ENCODE results near the gene BRD9. TPM values are rescaled to one million over a fixed set of nuclear protein-coding genes. Genes with fewer than 3 reads are reported as not detected.

The BRD9 gene
- total RNA-seq, 4 donors from 2014 or later: 29.6 to 91.3 (median 37.9) TPM

GRCh38 chr5:893711-894110 is 1.1 kb upstream of the BRD9 start:
- in situ Hi-C loops (cut with MboI; ENCODE audit: low pct_ligation_motif_present in 1 of 4, low pct_unique_long_range_greater_than_20kb in 1 of 4, low sequenced_read_pairs in 3 of 4) (no loop called here), intact Hi-C loops (cut with DNase I; ENCODE audit: low total_unique reads) (no loop called here)
- TF ChIP-seq, protein P1, sequence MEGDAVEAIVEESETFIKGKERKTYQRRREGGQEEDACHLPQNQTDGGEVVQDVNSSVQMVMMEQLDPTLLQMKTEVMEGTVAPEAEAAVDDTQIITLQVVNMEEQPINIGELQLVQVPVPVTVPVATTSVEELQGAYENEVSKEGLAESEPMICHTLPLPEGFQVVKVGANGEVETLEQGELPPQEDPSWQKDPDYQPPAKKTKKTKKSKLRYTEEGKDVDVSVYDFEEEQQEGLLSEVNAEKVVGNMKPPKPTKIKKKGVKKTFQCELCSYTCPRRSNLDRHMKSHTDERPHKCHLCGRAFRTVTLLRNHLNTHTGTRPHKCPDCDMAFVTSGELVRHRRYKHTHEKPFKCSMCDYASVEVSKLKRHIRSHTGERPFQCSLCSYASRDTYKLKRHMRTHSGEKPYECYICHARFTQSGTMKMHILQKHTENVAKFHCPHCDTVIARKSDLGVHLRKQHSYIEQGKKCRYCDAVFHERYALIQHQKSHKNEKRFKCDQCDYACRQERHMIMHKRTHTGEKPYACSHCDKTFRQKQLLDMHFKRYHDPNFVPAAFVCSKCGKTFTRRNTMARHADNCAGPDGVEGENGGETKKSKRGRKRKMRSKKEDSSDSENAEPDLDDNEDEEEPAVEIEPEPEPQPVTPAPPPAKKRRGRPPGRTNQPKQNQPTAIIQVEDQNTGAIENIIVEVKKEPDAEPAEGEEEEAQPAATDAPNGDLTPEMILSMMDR (IDR thresholded peaks at IDR 0.05): no peak
- TF ChIP-seq EP300 (IDR thresholded peaks at IDR 0.05; ENCODE audit: low read depth): no peak
- no peak for TF ChIP-seq POLR2A (IDR thresholded peaks at IDR 0.05)
- TF ChIP-seq POLR2AphosphoS5 (IDR thresholded peaks at IDR 0.05): no peak
- 58% methylated on average over 9 of the region's 9 CpGs; no CpG with 5 or more reads in 1 of the 2 donors for WGBS, 2 donors (ENCODE audit: low coverage in 1 of 2)
- Histone ChIP-seq H3K27ac (no peak overlapping the region), H3K4me1 (peaks cover 7 to 27% (median 18%) of the 10 kb centered on the region in 4 donors), H3K36me3 (peaks cover 0 to 8% (median 1%) of the 10 kb centered on the region in 4 donors), H3K4me3 (peak overlapping the region in 2 of 4 donors; percentile 67 to 79), H3K27me3 (no peaks in the 10 kb centered on the region), H3K9me3 (no peaks in the 10 kb centered on the region)
- DNase-seq: no peak

GRCh38 chr5:893137-893506 is 521 bp upstream of the BRD9 start:
- H3K27ac ChIP-seq: peak overlapping the region in 2 of 4 donors; percentile 86 to 90
- in situ Hi-C loops (cut with MboI; ENCODE audit: low pct_ligation_motif_present in 1 of 4, low pct_unique_long_range_greater_than_20kb in 1 of 4, low sequenced_read_pairs in 3 of 4): no loop called here
- H3K4me1 ChIP-seq: peaks cover 7 to 27% (median 18%) of the 10 kb centered on the region in 4 donors
- no peaks in the 10 kb centered on the region for H3K27me3 ChIP-seq
- WGBS, 2 donors (ENCODE audit: low coverage in 1 of 2): 0% methylated on average over 31 of the region's 31 CpGs; no CpG with 5 or more reads in 1 of the 2 donors
- no peaks in the 10 kb centered on the region for H3K9me3 ChIP-seq
- intact Hi-C loops (cut with DNase I; ENCODE audit: low total_unique reads): no loop called here
- H3K4me3 ChIP-seq: peak overlapping the region; percentile 45 to 79 (median 63)
- TF ChIP-seq EP300 (IDR thresholded peaks at IDR 0.05; ENCODE audit: low read depth) (no peak), POLR2A (IDR thresholded peaks at IDR 0.05) (no peak), POLR2AphosphoS5 (IDR thresholded peaks at IDR 0.05) (no peak)
- TF ChIP-seq, protein P1 (IDR thresholded peaks at IDR 0.05): no peak
- H3K36me3 ChIP-seq: peaks cover 0 to 14% (median 4%) of the 10 kb centered on the region in 4 donors
- no peak for DNase-seq

- peaks cover 7 to 27% (median 18%) of the 10 kb centered on the region in 4 donors for H3K4me1 ChIP-seq
- TF ChIP-seq EP300 (IDR thresholded peaks at IDR 0.05; ENCODE audit: low read depth) (no peak), POLR2A (IDR thresholded peaks at IDR 0.05) (no peak), POLR2AphosphoS5 (IDR thresholded peaks at IDR 0.05) (no peak)
- TF ChIP-seq, protein P1 (IDR thresholded peaks at IDR 0.05): no peak
- H3K27me3 ChIP-seq: no peaks in the 10 kb centered on the region
- in situ Hi-C loops (cut with MboI; ENCODE audit: low pct_ligation_motif_present in 1 of 4, low pct_unique_long_range_greater_than_20kb in 1 of 4, low sequenced_read_pairs in 3 of 4): no loop called here
- H3K36me3 ChIP-seq: peaks cover 0 to 26% (median 10%) of the 10 kb centered on the region in 4 donors
- peak overlapping the region; percentile 86 to 90 (median 90) for H3K27ac ChIP-seq
- intact Hi-C loops (cut with DNase I; ENCODE audit: low total_unique reads): no loop called here
- peak overlapping the region; percentile 59 to 86 (median 73) for H3K4me3 ChIP-seq
- peak; percentile 29 for DNase-seq
- H3K9me3 ChIP-seq: no peaks in the 10 kb centered on the region
- WGBS, 2 donors (ENCODE audit: low coverage in 1 of 2): 14% methylated on average over 25 of the region's 25 CpGs; no CpG with 5 or more reads in 1 of the 2 donors
Observed at GRCh38 chr5:891837-892393, 686 bp downstream of the BRD9 start.

DNA sequence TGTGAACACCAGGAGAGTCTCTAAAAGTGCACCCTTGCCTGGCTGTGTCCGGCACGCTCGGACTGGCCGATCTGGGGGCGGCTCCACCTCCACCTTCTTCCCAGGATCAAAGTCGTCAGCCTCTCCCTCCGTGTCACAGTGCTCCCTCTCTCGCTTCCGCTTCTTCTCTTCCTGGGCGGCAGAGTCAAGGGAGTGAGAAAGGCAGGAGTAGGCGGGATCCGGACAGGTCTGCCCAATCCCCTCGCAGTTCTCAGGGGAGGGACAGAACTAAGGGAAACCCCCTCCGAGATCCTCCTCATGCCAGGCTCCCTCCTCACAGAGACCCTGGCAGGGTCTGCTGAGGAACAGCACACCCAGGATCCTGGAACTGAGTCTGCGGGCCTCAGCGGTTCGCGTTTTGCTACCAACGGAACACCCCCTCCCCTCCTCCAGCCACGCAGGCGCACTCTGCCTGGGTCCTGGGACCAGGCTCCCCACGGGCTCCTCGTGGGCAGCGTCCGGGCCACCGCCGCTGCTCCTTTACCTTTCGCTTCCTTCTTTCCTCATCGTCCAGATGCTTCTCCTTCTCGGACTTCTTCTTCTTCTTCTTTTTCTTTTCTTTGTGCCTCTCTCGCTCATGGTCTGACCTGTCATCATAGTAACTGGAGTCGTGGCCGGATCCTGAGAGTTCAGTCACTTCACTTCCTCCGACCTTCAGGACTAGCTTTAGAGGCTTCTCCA is 1.3 kb downstream of the BRD9 start:
- H3K27ac ChIP-seq: peak overlapping the region; percentile 86 to 90 (median 90)
- H3K4me1 ChIP-seq: peaks cover 7 to 27% (median 18%) of the 10 kb centered on the region in 4 donors
- TF ChIP-seq EP300 (IDR thresholded peaks at IDR 0.05; ENCODE audit: low read depth): no peak
- TF ChIP-seq POLR2AphosphoS5 (IDR thresholded peaks at IDR 0.05): no peak
- TF ChIP-seq POLR2A (IDR thresholded peaks at IDR 0.05): peak; percentile 22
- TF ChIP-seq, protein P1 (IDR thresholded peaks at IDR 0.05): no peak
- no peaks in the 10 kb centered on the region for H3K27me3 ChIP-seq
- intact Hi-C loops (cut with DNase I; ENCODE audit: low total_unique reads) (no loop called here), in situ Hi-C loops (cut with MboI; ENCODE audit: low pct_ligation_motif_present in 1 of 4, low pct_unique_long_range_greater_than_20kb in 1 of 4, low sequenced_read_pairs in 3 of 4) (no loop called here)
- DNase-seq: peak; percentile 31
- H3K36me3 ChIP-seq: peaks cover 0 to 33% (median 13%) of the 10 kb centered on the region in 4 donors
- 67 to 76% methylated on average over 11 to 34 of the region's 34 CpGs for WGBS, 2 donors (ENCODE audit: low coverage in 1 of 2)
- H3K9me3 ChIP-seq: no peaks in the 10 kb centered on the region
- peak overlapping the region in 3 of 4 donors; percentile 59 to 79 (median 67) for H3K4me3 ChIP-seq

Measured in transverse colon (tissue), 4 donors.